CD14-positive monocyte (primary cell): ENCODE results near the gene KIF1B. TPM values are rescaled to one million over a fixed set of nuclear protein-coding genes. Genes with fewer than 3 reads are reported as not detected.

Source experiments
- DNase-seq, 3 donors: peaks; one replicate each; pipeline ENCODE4 v3.0.0-alpha.2; 2011 to 2022
- H2AFZ ChIP-seq: 2 replicates; pipeline ENCODE4 v1.6.0; 2012; ENCODE audit warnings: mild to moderate bottlenecking, low read depth, low read length, inconsistent platforms; ENCODE audit not compliant: insufficient read depth, poor library complexity, severe bottlenecking
- H3K27ac ChIP-seq, 2 donors: 1 replicate in 1 of 2; 2 replicates in 1 of 2; pipeline ENCODE4 v1.5.1; 2012 to 2013; ENCODE audit warnings: low read length in 2 of 2, control low read depth in 1 of 2, inconsistent platforms in 1 of 2, low read depth in 1 of 2, mild to moderate bottlenecking in 1 of 2
- H3K27me3 ChIP-seq, 2 donors: one replicate each; pipeline versions ENCODE4 v1.6.0 to v1.6.1; 2011 to 2013; ENCODE audit warnings: low read length in 2 of 2; ENCODE audit not compliant: control insufficient read depth in 2 of 2, insufficient read depth in 2 of 2
- H3K36me3 ChIP-seq, 2 donors: replicated peaks in 1 of 2; 1 replicate in 1 of 2; 2 replicates in 1 of 2; pipeline versions ENCODE4 v1.5.1 to v1.6.1; 2012 to 2013; ENCODE audit warnings: low read length in 2 of 2, control low read depth in 1 of 2, inconsistent platforms in 1 of 2, mild to moderate bottlenecking in 1 of 2; ENCODE audit not compliant: insufficient read depth in 2 of 2, control insufficient read depth in 1 of 2
- H3K4me1 ChIP-seq, 2 donors: 1 replicate in 1 of 2; 2 replicates in 1 of 2; pipeline versions ENCODE4 v1.5.1 to v1.6.1; 2012 to 2013; ENCODE audit warnings: low read length in 2 of 2, control low read depth in 1 of 2, inconsistent platforms in 1 of 2, mild to moderate bottlenecking in 1 of 2, moderate library complexity in 1 of 2; ENCODE audit not compliant: insufficient read depth in 2 of 2, control insufficient read depth in 1 of 2
- H3K4me2 ChIP-seq: replicated peaks from 2 replicates; pipeline ENCODE3; 2012; ENCODE audit warnings: low read length, moderate library complexity, mild to moderate bottlenecking; ENCODE audit not compliant: poor library complexity, severe bottlenecking; ENCODE audit errors: extremely low read depth
- H3K4me3 ChIP-seq, 3 experiments: fragments of 200-600 bp in 1 of 3; sonication (generic) in 1 of 3; replicated peaks in 1 of 3; 1 replicate in 2 of 3; 2 replicates in 1 of 3; pipeline ENCODE4 v1.5.1; 2011 to 2013; ENCODE audit warnings: low read length in 3 of 3, mild to moderate bottlenecking in 3 of 3, control low read depth in 2 of 3, low read depth in 2 of 3, inconsistent platforms in 1 of 3, moderate library complexity in 1 of 3
- H3K79me2 ChIP-seq: 2 replicates; pipeline ENCODE4 v1.6.0; 2012; ENCODE audit warnings: mild to moderate bottlenecking, control low read depth, inconsistent platforms, low read length, moderate library complexity; ENCODE audit not compliant: insufficient read depth
- H3K9ac ChIP-seq: 2 replicates; pipeline ENCODE4 v1.6.0; 2017; ENCODE audit warnings: low read length, mild to moderate bottlenecking; ENCODE audit not compliant: insufficient read depth, poor library complexity, severe bottlenecking
- H3K9me3 ChIP-seq, 2 donors: replicated peaks in 1 of 2; 1 replicate in 1 of 2; 2 replicates in 1 of 2; pipeline versions ENCODE4 v1.5.1 to v1.6.1; 2012 to 2013; ENCODE audit warnings: low read length in 2 of 2, control low read depth in 1 of 2; ENCODE audit not compliant: control insufficient read depth in 1 of 2, insufficient read depth in 1 of 2
- H4K20me1 ChIP-seq: 2 replicates; pipeline ENCODE4 v1.6.0; 2012; ENCODE audit warnings: mild to moderate bottlenecking, low read length, control low read depth, moderate library complexity; ENCODE audit not compliant: insufficient read depth
- H3K27ac Mint-ChIP-seq, 7 donors: one replicate each; pipeline ENCODE4 v1.8.0; 2020; ENCODE audit warnings: mild to moderate bottlenecking in 7 of 7, mixed read lengths in 7 of 7, moderate library complexity in 6 of 7, inconsistent platforms in 2 of 7
- H3K27me3 Mint-ChIP-seq, 3 donors: one replicate each; pipeline ENCODE4 v1.8.0; 2021 to 2022; ENCODE audit warnings: low read depth in 3 of 3, mild to moderate bottlenecking in 3 of 3, mixed read lengths in 3 of 3, moderate library complexity in 3 of 3, inconsistent platforms in 1 of 3
- H3K36me3 Mint-ChIP-seq, 2 donors: one replicate each; pipeline ENCODE4 v1.8.0; 2020; ENCODE audit warnings: mixed read lengths in 2 of 2, inconsistent platforms in 1 of 2, mild to moderate bottlenecking in 1 of 2
- H3K4me1 Mint-ChIP-seq: one replicate; pipeline ENCODE4 v1.8.0; 2020; ENCODE audit warnings: mild to moderate bottlenecking, mixed read lengths
- H3K4me3 Mint-ChIP-seq, 2 donors: one replicate each; pipeline ENCODE4 v1.8.0; 2020; ENCODE audit warnings: mild to moderate bottlenecking in 2 of 2, mixed read lengths in 2 of 2, moderate library complexity in 1 of 2
- H3K9me3 Mint-ChIP-seq, 7 donors: one replicate each; pipeline ENCODE4 v1.8.0; 2020 to 2022; ENCODE audit warnings: mixed read lengths in 7 of 7, mild to moderate bottlenecking in 6 of 7, moderate library complexity in 6 of 7, inconsistent platforms in 2 of 7
- WGBS: methylation state at CpG from one replicate; pipeline ENCODE4 v1.1.5; 2013; ENCODE audit warnings: missing lambda C conversion rate; ENCODE audit not compliant: insufficient coverage; 5-methylcytosine and 5-hydroxymethylcytosine counted together
- intact Hi-C, 2 donors: fragments of 100-400 bp; cut with micrococcal nuclease; formaldehyde crosslinking; loops; one replicate each; pipeline versions ENCODE4 v1.15.0 to v1.15.1; 2023
- polyA plus RNA-seq, 3 donors: library from polyadenylated mRNA; depleted of rRNA in 1 of 3; unstranded in 2 of 3; stranded (reverse) in 1 of 3; fragments of 300-500 nt in 2 of 3; fragments of >200 nt in 1 of 3; fragmentation: Illumina TruSeq in 2 of 3; gene quantifications; 1 replicate in 2 of 3; 2 replicates in 1 of 3; pipeline ENCODE4 v1.2.3, GENCODE V29; 2012 to 2021
- TF ChIP-seq, protein P1 (sequence below): fragments of 200-600 bp; IDR thresholded peaks from one replicate; pipeline ENCODE4 v1.8.0; 2022; ENCODE audit warnings: antibody characterized with exemption, mild to moderate bottlenecking

KIF1B gene
- polyA plus RNA-seq, 3 donors, result 3.0 to 7.0 (median 3.3) TPM

GRCh38 chr1:10398734-10399443 is 188.5 kb downstream of the KIF1B start, which contains the start of gene PGD:
Gene PGD (plus strand): TSS chr1:10399064. CDS start chr1:10399118, 54 bp downstream.
- peak; percentile 94 to 96 (median 95) for DNase-seq
- H3K36me3 Mint-ChIP-seq, result peaks cover 24 to 28% of the 10 kb centered on the region in 2 donors
- 1% methylated on average over 76 of the region's 76 CpGs for WGBS
- Histone ChIP-seq H3K4me3 (peak within 1 kb of the TSS; percentile 69 to 98 (median 87)), H3K36me3 (peaks cover 16 to 27% of the 10 kb centered on the region in 2 donors), H3K4me2 (peak within 1 kb of the TSS; percentile 98), H3K27ac (peak within 1 kb of the TSS; percentile 75 to 83), H3K79me2 (peaks cover 77% of the 10 kb centered on the region), H4K20me1 (peaks cover 38% of the 10 kb centered on the region), H3K27me3 (no peaks in the 10 kb centered on the region), H3K9ac (peak within 1 kb of the TSS; percentile 85), H3K9me3 (no peaks in the 10 kb centered on the region), H2AFZ (peak within 1 kb of the TSS; percentile 95), H3K4me1 (peaks cover 25 to 31% of the 10 kb centered on the region in 2 donors)
- peak within 1 kb of the TSS; percentile 94 to 99 for H3K4me3 Mint-ChIP-seq
- H3K9me3 Mint-ChIP-seq, result peaks cover 0 to 9% (median 5%) of the 10 kb centered on the region in 7 donors
- TF ChIP-seq, protein P1, sequence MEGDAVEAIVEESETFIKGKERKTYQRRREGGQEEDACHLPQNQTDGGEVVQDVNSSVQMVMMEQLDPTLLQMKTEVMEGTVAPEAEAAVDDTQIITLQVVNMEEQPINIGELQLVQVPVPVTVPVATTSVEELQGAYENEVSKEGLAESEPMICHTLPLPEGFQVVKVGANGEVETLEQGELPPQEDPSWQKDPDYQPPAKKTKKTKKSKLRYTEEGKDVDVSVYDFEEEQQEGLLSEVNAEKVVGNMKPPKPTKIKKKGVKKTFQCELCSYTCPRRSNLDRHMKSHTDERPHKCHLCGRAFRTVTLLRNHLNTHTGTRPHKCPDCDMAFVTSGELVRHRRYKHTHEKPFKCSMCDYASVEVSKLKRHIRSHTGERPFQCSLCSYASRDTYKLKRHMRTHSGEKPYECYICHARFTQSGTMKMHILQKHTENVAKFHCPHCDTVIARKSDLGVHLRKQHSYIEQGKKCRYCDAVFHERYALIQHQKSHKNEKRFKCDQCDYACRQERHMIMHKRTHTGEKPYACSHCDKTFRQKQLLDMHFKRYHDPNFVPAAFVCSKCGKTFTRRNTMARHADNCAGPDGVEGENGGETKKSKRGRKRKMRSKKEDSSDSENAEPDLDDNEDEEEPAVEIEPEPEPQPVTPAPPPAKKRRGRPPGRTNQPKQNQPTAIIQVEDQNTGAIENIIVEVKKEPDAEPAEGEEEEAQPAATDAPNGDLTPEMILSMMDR, result no peak
- intact Hi-C loops, result loop anchor here in 1 of 2 donors (1.0 to 2.0 kb wide), 2 partner anchors 11 to 16 kb away; no protein-coding TSS in a partner anchor
- no peaks in the 10 kb centered on the region for H3K27me3 Mint-ChIP-seq
- H3K27ac Mint-ChIP-seq, result peak within 1 kb of the TSS; percentile 87 to 98 (median 96)
- peaks cover 38% of the 10 kb centered on the region for H3K4me1 Mint-ChIP-seq

DNA sequence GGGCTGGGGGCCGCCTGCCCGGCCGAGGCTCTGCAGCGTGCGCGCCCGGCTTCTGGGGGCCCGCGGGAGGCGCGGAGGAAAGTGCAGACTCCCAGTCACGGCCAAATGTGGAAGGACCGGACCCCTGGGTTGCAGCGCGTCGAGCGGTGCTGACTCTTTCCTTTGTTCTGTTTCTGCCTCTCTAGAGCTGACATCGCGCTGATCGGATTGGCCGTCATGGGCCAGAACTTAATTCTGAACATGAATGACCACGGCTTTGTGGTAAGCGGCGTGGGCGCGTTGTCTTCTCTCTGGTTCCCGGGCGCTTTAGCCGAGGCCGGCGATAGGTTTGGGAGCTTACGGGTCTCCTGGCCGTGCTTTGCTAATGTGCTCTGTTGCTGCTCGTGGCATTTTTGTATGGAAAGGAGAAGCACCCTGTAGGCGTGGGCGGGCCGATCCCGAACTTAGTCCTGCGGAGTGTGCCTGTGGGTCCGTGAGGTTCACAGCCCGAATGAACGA is 189.1 kb downstream of the KIF1B start:
- Histone ChIP-seq H3K9me3 (no peaks in the 10 kb centered on the region), H4K20me1 (peaks cover 44% of the 10 kb centered on the region), H3K4me1 (peaks cover 25 to 31% of the 10 kb centered on the region in 2 donors), H3K27ac (peak overlapping the region; percentile 65 to 83), H2AFZ (peak overlapping the region; percentile 95), H3K4me3 (peak overlapping the region; percentile 69 to 98 (median 87)), H3K36me3 (peaks cover 22 to 33% of the 10 kb centered on the region in 2 donors), H3K4me2 (peak overlapping the region; percentile 98), H3K79me2 (peaks cover 83% of the 10 kb centered on the region), H3K9ac (peak overlapping the region; percentile 85), H3K27me3 (no peaks in the 10 kb centered on the region)
- peak overlapping the region; percentile 94 to 99 for H3K4me3 Mint-ChIP-seq
- H3K27me3 Mint-ChIP-seq, result no peaks in the 10 kb centered on the region
- H3K36me3 Mint-ChIP-seq, result peaks cover 30 to 34% of the 10 kb centered on the region in 2 donors
- TF ChIP-seq, protein P1, result no peak
- intact Hi-C loops, result loop anchor here in 1 of 2 donors (1.0 to 2.0 kb wide), 2 partner anchors 11 to 15 kb away; no protein-coding TSS in a partner anchor
- peaks cover 0 to 6% (median 0%) of the 10 kb centered on the region in 7 donors for H3K9me3 Mint-ChIP-seq
- peak in 2 of 3 donors; percentile 33 to 36 for DNase-seq
- under 1% methylated on average over 41 of the region's 42 CpGs for WGBS
- peak overlapping the region; percentile 87 to 98 (median 96) for H3K27ac Mint-ChIP-seq
- H3K4me1 Mint-ChIP-seq, result peaks cover 38% of the 10 kb centered on the region
